ENCODE data around the gene ZFR2.
A peak's percentile ranks its signal among the peaks of the same experiment; 100 is the strongest.

ZFR2 gene

GRCh38 chr19:3873151-3873550 lies 4.3 kb upstream of the ZFR2 start:
- no peak for DNase-seq (ENCODE audit: low spot score)

- no peak for DNase-seq (ENCODE audit: low spot score)
These were observed 668 bp downstream of the ZFR2 start for GRCh38 chr19:3867971-3868769.

- no peak for DNase-seq (ENCODE audit: low spot score)
These were observed 1.8 kb downstream of the ZFR2 start for GRCh38 chr19:3866910-3867638.

- no peak for DNase-seq (ENCODE audit: low spot score)
These were observed 5.2 kb downstream of the ZFR2 start for GRCh38 chr19:3863648-3864047.

GRCh38 chr19:3862826-3863500 lies 5.9 kb downstream of the ZFR2 start:
- DNase-seq (ENCODE audit: low spot score): no peak

- no peak for DNase-seq (ENCODE audit: low spot score)
These were observed 8.3 kb downstream of the ZFR2 start for GRCh38 chr19:3860499-3860898.

GRCh38 chr19:3857449-3858003 lies 11.3 kb downstream of the ZFR2 start:
- peak; percentile 51 for DNase-seq (ENCODE audit: low spot score)

- peak; percentile 12 for DNase-seq (ENCODE audit: low spot score)
These were observed 13.5 kb downstream of the ZFR2 start for GRCh38 chr19:3855320-3855719.

GRCh38 chr19:3852614-3853254 lies 16.1 kb downstream of the ZFR2 start:
- peak; percentile 92 for DNase-seq (ENCODE audit: low spot score)

- no peak for DNase-seq (ENCODE audit: low spot score)
These were observed 16.7 kb downstream of the ZFR2 start for GRCh38 chr19:3852177-3852511.

GRCh38 chr19:3851254-3852176 lies 17.3 kb downstream of the ZFR2 start:
- DNase-seq (ENCODE audit: low spot score): peak; percentile 71

- no peak for DNase-seq (ENCODE audit: low spot score)
These were observed 18.4 kb downstream of the ZFR2 start for GRCh38 chr19:3850320-3850972.

GRCh38 chr19:3849787-3850186 lies 19.1 kb downstream of the ZFR2 start:
- DNase-seq (ENCODE audit: low spot score): no peak

GRCh38 chr19:3849092-3849491 lies 19.7 kb downstream of the ZFR2 start:
- DNase-seq (ENCODE audit: low spot score): peak; percentile 15

GRCh38 chr19:3844596-3844995 lies 24.2 kb downstream of the ZFR2 start:
- DNase-seq (ENCODE audit: low spot score): peak; percentile 57

- DNase-seq (ENCODE audit: low spot score): no peak
These were observed 25.9 kb downstream of the ZFR2 start for GRCh38 chr19:3842948-3843347.

- no peak for DNase-seq (ENCODE audit: low spot score)
These were observed 28.0 kb downstream of the ZFR2 start for GRCh38 chr19:3840804-3841203.

- DNase-seq (ENCODE audit: low spot score): no peak
These were observed 28.9 kb downstream of the ZFR2 start for GRCh38 chr19:3839941-3840340.

GRCh38 chr19:3838661-3839060 lies 30.2 kb downstream of the ZFR2 start:
- DNase-seq (ENCODE audit: low spot score): no peak

- no peak for DNase-seq (ENCODE audit: low spot score)
These were observed 30.9 kb downstream of the ZFR2 start for GRCh38 chr19:3837922-3838321.

- DNase-seq (ENCODE audit: low spot score): no peak
These were observed 31.5 kb downstream of the ZFR2 start for GRCh38 chr19:3837332-3837731.

All from kidney tubule cell (primary cell).